ENCODE measurements around the gene SCG2.
"Not testable (repeated sequence)": the region's sequence is repeated elsewhere in the genome, so short reads cannot be mapped to it uniquely, and the experiment has no call there.

Gene SCG2

DNA sequence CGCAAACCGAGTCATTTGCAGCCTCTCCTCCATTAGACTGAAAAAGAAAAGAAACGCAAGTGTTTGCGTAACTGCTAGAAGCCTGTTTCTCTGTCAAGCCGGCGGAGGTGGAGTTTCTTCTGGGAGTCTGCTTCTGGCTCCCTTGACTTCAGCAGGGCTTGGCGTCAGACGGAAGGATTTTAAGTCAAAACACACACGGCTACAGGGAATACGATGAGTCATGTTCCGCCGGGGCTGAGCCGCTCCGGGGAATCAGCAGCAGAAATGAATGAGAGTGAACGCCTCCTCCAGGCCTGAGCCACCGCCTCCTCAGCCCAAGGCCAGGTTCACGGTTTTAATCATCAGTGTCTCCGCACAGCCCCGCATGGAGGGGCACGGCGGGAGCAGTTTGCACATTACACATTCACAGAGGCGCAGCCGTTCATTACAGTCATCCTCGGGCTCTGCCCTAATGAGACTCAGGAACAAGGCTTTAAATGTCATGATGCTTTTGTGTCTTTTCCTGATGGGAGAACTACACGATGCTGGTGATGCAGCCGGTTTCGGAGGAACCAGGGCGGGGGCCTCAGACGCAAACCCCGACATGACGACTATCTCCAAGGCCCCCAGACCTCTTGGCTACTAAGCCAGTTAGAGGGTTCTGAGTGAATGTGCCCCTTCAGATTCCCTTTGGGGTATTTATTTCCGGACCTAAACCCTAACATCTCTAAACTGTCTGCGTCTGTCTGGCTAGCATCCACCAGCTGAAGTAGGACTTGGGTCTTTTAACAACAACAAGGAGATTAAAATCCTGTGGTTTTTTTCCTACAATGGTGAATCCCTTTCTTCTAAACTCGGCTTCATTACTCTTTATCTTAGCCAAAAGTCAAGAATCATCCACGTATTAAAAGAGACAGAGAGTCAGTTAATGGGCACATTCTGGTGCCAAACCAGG, 11.1 kb upstream of the SCG2 start:
- peak; percentile 33 to 97 (median 80) for DNase-seq
- intact Hi-C loops (cut with DNase I), result no loop called here

- DNase-seq, result no peak
- intact Hi-C loops (cut with DNase I), result no loop called here
These were observed 10.3 kb upstream of the SCG2 start for GRCh38 chr2:223612501-223612900.

- no peak for DNase-seq
- intact Hi-C loops (cut with DNase I), result no loop called here
These were observed 8.9 kb upstream of the SCG2 start for GRCh38 chr2:223611061-223611460.

DNA sequence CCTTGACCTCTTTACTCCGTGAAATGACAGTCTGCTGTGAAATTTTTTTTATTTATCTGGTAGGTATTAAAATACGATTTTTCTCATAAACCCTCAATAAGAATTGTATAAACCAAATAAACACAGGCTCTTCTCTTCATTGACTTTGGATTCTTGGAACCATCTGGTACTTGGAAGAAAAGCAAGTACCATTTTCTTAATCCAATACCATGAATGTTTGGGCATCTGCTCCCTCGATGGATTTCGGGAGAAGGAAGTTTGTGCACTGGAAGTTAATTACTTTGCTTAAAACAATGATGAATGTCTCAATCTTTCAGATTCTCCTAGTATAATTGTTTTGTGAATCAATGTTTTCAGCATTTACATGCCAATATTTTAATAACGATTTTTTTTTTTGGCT, 5.3 kb upstream of the SCG2 start:
- no peak for DNase-seq
- intact Hi-C loops (cut with DNase I), result no loop called here

DNA sequence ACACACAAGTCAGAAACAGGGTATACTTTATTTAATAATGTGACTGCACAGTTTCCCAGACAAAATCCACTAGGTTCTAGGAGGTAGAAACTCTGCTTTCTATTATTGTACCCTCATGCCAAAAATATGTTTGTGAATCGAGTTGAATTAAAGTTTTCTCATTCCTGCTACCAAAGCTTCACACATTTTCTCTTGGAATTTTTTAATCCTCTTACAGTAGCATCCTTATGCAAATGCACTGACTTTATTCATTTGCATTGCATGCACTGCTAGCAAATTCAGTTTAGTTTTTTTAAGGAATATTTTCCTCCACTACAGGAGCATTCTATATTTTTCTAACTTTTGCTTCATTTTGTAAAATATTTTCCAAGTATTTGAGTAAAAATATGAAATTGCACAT, 4.8 kb upstream of the SCG2 start:
- intact Hi-C loops (cut with DNase I), result no loop called here
- DNase-seq, result no peak

- intact Hi-C loops (cut with DNase I), result no loop called here
These were observed 2.1 kb upstream of the SCG2 start for GRCh38 chr2:223604231-223604630.

DNA sequence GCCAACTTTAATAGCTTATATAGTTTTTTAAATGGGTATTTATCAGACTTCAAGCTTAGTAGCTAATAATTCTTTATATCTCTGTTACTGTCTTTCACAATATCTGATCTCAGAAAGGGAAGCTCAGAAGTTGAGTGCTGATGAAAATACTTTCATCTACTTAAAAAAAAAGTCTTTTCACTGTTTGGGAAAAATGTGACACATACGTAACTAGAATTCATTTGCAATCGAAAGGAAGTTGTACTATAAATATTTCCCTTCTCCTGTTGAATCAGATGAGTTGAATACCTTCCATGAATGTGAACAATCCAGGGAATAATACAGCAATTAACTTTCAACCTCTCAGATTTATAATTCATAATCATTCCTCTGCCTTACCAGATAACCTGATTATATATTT, 811 bp upstream of the SCG2 start:
- intact Hi-C loops (cut with DNase I), result loop anchor here (2.0 kb wide), 1 partner anchor 632 kb away; no protein-coding TSS in a partner anchor
- no peak for DNase-seq

More at GRCh38 chr2:223604231-223604630, 2.1 kb upstream of the SCG2 start:
- DNase-seq, result no peak

- DNase-seq, result no peak
These were observed 1.1 kb downstream of the SCG2 start for GRCh38 chr2:223601018-223601417.

DNA sequence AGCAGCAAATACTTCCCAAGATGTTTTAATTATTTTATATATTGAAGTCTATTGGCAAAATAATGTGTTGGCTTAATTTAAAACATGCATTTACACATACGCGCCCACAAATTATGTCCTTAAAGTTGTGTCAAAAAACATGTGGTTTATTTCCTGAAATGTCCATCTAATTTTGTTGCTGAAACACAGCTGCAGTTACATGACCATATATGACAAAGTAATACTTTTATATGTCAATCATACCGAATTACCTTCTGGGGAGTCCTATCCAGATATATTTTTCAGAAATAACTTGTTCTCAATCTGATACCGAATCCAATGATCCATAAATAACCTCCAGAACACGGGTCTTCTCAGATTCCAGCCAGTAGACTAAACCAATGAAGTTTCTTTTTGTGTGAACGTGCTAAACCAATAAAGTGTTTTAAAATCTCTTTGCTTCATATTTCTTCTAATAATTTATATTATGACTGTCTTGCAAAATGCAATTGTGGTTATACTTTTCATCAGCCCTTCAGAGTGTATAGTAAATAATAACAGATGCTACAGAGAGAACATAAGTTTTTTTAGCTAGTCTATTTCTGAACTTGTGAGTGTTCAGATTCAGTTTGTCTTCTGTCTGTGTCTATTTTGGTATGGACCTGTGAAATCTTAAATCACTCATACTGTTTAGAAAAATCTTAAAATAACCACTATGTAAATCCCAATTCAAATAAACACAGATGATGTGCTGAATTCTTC, 2.4 kb downstream of the SCG2 start:
- intact Hi-C loops (cut with DNase I), result no loop called here
- no peak for DNase-seq

More at GRCh38 chr2:223601018-223601417, 1.1 kb downstream of the SCG2 start:
- intact Hi-C loops (cut with DNase I), result no loop called here

DNA sequence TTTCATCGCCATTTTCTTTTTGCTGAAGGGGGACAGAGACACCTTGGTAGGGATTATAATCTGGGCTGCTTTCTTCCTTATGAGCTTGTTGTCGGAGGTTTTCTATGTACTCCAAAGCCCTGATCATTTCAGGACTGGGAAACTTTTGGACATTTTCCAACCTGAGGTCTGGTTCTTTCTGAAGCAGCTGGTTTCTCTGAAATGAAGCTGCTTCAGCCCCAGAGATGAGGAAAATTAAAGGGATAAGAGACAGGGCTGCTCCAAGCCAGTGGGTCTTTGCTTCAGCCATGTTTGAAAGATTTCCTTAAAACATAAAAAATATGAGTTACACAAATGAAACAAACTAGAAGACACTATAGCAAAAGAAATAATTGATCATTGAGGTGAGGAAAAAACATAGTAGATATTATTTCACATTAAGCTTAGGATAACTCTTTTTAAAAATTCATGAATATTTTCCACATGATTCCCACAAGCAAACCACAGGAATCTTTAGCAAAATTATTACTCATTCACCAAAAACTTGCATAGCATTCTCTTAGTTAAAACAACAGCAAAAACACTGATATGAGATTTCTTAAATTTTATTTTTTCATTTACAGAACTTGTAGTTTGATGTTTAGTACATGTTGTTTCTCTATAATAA, 3.0 kb downstream of the SCG2 start:
- intact Hi-C loops (cut with DNase I), result no loop called here
- no peak for DNase-seq

DNA sequence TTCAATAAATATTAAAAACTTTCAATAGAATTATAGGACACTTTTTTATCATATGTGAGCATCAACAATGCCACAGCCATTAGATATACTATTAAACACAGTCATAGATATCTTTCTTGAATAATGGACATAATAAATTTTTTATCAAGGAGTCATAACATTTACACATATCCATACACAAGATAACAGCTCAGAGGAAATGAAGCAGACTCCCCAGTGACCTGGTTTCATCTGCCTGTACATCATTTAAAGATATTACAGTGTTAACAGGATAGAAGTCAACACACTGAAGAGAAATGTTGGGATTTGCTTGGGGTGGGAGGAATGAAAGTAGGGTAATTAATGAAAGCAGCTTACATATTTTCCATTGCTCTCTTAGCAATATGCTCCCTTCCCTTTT, 5.1 kb downstream of the SCG2 start:
- no peak for DNase-seq
- intact Hi-C loops (cut with DNase I), result no loop called here

- intact Hi-C loops (cut with DNase I), result no loop called here
- DNase-seq, result no peak
These were observed 6.0 kb downstream of the SCG2 start for GRCh38 chr2:223596208-223596607.

GRCh38 chr2:223594831-223595230, 7.3 kb downstream of the SCG2 start:
- intact Hi-C loops (cut with DNase I), result no loop called here
- no peak for DNase-seq

DNA sequence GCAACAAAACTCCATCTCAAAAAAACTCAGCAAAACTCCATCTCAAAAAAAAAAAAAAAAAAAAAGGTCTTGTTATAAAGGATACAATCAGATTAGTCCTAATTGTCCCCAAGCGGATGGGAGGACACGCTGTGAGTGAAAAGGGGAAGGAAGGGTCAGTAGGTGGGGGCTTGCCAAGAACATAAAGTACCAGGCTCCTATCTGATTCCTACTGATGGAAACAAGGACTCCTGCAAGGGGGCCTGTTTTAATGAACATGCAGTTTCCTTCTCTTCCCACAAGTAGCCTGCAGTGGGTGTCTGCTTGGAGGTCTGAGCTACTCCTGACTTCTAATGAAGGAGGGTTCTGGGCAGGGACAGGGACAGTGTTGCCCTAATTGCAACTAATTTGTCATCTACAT, 7.9 kb downstream of the SCG2 start:
- intact Hi-C loops (cut with DNase I), result no loop called here
- no peak for DNase-seq

- DNase-seq; intact Hi-C loops (cut with DNase I): not testable (repeated sequence)
These were observed 9.5 kb downstream of the SCG2 start for GRCh38 chr2:223592689-223593088.

GRCh38 chr2:223591596-223591995, 10.6 kb downstream of the SCG2 start:
- DNase-seq, result no peak
- intact Hi-C loops (cut with DNase I), result no loop called here

GRCh38 chr2:223590964-223591363, 11.2 kb downstream of the SCG2 start:
- intact Hi-C loops (cut with DNase I), result no loop called here
- DNase-seq, result no peak

DNA sequence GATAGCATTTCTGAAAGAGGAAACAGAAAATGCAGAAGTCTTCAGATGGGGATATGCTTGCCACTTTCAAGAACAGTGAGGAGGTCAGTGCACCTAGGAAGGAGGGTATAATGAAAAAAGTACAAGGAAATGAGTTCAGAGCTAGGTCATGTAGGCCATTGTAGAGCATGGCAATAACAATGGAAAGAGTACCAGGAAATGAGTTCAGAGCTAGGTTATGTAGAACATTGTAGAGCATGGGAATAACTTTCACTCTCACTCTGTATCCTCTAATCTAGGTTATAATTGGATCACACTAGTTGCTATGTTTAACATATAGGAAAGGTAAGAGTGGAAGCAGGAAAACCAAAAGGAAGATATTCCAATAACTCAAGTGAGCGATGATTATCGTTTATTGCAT, 12.3 kb downstream of the SCG2 start:
- intact Hi-C loops (cut with DNase I), result no loop called here
- no peak for DNase-seq

DNA sequence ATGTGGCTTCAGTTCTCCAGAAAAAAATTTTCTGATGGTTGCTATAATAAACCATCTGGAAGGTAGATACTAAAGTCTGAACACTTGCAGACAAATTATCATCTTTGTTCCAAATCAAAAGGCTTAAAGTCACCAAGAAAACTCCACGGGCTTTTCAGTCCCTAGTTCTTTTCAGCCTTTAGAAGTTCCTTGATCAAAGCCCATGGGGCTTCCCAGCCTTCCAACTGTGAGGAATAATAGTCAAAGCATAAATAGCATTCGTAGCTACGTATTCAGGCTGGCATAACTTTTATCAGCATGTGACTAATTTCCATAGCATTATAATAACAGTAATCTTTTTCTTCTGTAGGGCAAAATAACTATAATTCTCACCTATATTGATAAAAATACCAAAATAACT, 13.9 kb downstream of the SCG2 start:
- intact Hi-C loops (cut with DNase I), result no loop called here
- DNase-seq, result no peak

GRCh38 chr2:223587301-223587700, 14.9 kb downstream of the SCG2 start:
- intact Hi-C loops (cut with DNase I), result no loop called here
- no peak for DNase-seq

GRCh38 chr2:223586261-223586660, 15.9 kb downstream of the SCG2 start:
- intact Hi-C loops (cut with DNase I), result no loop called here
- DNase-seq, result no peak

Measured in posterior cingulate gyrus (tissue), 11 donors.